ENCODE measurements around the gene LETM1.

DNA sequence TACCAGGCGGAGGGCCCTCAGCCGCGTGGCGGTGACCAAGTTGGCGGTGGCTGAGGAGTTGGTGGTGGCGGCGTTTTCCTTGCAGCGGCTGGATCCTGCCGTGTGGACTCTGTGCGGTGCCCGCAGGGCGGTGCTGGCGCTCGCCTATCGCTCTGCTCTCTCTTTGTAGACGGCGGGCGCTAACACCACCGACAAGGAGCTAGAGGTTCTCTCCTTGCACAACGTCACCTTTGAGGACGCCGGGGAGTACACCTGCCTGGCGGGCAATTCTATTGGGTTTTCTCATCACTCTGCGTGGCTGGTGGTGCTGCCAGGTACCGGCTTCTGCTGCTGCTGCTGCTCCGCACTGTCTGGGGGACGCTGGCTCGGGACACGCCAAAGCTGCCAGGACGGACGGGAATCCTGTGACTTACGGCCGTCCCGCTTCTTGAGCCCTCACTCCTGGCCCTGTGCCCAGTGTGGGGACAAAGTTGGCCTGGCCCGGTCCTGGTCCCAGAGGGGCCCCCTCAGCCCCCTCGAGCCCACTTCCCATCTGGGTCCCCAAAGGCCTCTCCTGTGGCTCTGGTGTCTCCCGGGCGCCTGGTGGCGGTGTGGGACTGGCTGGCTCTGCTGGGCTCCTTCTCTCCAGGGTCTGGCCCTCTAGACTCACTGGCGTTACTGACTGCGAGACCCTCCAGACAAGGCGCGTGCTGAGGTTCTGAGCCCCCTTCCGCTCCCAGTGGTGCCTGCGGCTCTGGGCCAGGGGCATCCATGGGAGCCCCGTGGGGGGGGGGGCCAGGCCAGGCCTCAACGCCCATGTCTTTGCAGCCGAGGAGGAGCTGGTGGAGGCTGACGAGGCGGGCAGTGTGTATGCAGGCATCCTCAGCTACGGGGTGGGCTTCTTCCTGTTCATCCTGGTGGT, 52.2 kb downstream of the LETM1 start:
- TF ChIP-seq, protein P1, sequence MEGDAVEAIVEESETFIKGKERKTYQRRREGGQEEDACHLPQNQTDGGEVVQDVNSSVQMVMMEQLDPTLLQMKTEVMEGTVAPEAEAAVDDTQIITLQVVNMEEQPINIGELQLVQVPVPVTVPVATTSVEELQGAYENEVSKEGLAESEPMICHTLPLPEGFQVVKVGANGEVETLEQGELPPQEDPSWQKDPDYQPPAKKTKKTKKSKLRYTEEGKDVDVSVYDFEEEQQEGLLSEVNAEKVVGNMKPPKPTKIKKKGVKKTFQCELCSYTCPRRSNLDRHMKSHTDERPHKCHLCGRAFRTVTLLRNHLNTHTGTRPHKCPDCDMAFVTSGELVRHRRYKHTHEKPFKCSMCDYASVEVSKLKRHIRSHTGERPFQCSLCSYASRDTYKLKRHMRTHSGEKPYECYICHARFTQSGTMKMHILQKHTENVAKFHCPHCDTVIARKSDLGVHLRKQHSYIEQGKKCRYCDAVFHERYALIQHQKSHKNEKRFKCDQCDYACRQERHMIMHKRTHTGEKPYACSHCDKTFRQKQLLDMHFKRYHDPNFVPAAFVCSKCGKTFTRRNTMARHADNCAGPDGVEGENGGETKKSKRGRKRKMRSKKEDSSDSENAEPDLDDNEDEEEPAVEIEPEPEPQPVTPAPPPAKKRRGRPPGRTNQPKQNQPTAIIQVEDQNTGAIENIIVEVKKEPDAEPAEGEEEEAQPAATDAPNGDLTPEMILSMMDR (IDR thresholded peaks at IDR 0.05): no peak
- TF ChIP-seq POLR2A (IDR thresholded peaks at IDR 0.05): no peak
